GM19395 (cell line): ENCODE data around the gene FNDC3B.

Experiments
- ATAC-seq: cut with Tn5 transposase; IDR thresholded peaks from one replicate; pipeline ENCODE4 v1.9.1; 2021; ENCODE audit warnings: mild to moderate bottlenecking, moderate library complexity; ENCODE audit not compliant: unreplicated experiment

FNDC3B gene

GRCh38 chr3:172111163-172111562 is 71.8 kb downstream of the FNDC3B start:
- no peak for ATAC-seq

DNA sequence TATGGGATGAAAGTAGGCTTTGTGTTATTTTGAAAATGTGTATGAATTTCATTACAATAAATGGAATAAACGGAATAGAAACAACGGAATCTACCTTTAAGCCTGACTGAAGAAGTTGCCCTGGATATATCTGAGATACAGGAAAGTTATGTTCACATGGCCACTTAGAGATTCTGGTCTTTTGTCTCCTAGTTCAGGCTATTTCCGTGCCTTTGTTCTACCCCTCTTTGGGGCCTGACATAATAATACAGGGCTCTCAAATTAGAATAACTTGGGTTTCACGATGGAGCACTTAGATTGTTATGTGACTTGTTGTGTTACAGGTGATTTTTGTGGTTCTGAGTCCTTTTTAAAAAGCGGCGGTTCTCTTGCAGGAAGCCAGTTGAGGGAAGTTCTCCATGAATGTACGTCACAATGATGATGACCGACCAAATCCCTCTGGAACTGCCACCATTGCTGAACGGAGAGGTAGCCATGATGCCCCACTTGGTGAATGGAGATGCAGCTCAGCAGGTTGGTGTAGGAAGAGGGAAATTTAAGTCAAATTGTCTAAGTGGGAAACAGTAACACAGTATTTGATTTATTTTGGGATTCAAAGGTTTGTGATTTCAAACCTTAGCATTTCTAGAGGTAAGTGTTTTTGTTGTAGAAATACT is 72.8 kb downstream of the FNDC3B start:
- no peak for ATAC-seq

DNA sequence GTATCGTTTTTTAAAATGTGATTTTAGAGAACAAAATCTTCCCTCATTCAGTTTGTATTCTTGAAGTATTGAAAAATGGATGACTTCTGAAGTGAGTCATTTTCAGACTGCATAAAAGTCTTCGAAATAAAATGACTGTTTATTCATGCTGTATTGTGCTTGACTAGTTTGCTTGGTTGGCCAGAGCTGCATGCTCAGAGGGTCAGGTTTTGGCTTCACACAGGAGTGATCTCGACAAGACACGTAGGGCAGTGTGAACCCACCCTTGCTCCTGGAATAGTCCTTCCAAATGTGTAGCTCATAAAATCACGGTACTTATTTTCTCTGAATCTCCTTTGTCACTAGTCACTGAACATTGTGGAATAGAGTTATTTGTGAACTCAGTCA is 73.3 kb downstream of the FNDC3B start:
- ATAC-seq, result no peak

- ATAC-seq, result no peak
Measured at GRCh38 chr3:172113710-172114109, 74.3 kb downstream of the FNDC3B start.

- ATAC-seq, result no peak
Measured at GRCh38 chr3:172115059-172115458, 75.7 kb downstream of the FNDC3B start.

GRCh38 chr3:172115787-172116186 is 76.4 kb downstream of the FNDC3B start:
- no peak for ATAC-seq

GRCh38 chr3:172118019-172118418 is 78.6 kb downstream of the FNDC3B start:
- ATAC-seq, result no peak

GRCh38 chr3:172119266-172119969 is 80.0 kb downstream of the FNDC3B start:
- ATAC-seq, result no peak

DNA sequence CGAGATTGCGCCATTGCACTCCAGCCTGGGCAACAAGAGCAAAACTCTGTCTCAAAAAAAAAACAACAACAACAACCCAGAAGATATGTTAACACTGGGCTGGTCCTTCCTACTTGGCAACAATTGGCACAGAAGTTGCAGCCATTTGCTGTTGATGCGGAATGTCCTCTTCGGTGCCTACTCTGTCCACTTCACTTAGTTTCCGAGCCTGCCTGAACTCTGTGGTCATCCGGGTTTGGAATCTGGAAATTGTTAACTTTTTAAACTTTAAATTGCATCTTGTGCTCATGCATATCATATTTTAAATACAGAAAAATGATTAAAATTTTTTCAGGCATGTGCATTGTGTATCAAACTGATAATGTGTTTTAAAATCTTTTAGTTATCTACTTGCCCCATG is 81.5 kb downstream of the FNDC3B start:
- no peak for ATAC-seq

GRCh38 chr3:172121981-172122380 is 82.6 kb downstream of the FNDC3B start:
- ATAC-seq, result no peak

DNA sequence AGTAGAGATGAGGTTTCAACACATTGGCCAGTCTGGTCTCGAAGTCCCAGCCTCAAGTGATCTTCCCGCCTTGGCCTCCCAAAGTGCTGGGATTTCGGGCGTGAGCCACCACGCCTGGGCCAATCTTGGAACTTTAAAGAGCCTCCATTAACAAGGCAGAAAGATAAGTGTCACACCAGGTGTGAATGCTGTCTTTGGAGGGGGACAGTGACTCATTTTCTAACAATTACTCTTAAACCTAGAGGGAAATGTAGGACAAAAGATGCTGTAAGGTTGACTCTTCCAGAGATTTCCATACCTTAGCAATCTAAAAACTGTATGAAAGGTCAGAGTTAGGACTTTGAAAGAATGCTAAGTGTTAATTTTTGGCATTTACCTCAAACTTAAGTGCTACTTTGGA is 84.9 kb downstream of the FNDC3B start:
- no peak for ATAC-seq

DNA sequence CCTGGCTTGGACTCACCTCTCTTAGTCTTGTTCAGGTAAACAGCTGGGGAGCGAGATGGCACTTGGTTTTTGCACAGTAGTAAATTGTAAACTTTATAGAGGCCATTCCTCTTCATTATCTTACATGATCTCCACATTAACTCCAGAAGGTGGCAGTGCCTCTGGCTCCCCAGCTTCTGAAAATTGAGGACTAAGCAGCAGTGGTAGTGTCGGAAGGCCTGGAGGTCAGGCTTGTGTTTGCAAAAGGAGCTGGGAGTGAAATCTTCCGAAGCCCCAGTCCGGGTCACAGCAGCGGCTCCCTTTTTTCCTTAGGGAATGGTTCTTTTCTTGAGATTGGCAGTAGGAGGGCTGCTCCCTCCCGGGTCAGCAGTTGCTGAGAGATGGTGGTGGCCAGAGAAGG is 85.7 kb downstream of the FNDC3B start:
- ATAC-seq, result no peak

DNA sequence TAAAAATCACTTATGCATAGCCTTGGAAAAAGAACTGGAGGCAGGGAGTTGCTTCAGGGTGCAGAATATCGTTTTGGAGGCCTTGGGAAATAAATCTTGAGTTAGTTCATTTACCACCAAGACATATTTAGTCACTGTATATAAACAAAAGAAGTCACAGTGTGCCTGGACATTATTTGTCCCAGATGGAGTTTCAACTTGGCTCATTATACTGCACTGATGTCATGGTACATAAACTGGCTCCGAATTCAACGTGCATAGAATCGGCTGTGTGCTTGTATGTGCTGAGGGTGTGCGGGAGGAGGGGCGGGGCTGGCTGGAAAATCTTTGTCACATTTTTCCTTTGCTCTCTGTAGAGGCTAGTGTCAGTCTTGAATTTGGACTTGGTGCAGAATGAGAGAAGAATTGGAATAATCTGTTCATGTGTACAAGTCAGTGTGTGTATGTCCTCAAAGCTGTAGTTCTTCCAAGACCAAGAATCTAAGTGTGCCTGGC is 86.6 kb downstream of the FNDC3B start:
- no peak for ATAC-seq

DNA sequence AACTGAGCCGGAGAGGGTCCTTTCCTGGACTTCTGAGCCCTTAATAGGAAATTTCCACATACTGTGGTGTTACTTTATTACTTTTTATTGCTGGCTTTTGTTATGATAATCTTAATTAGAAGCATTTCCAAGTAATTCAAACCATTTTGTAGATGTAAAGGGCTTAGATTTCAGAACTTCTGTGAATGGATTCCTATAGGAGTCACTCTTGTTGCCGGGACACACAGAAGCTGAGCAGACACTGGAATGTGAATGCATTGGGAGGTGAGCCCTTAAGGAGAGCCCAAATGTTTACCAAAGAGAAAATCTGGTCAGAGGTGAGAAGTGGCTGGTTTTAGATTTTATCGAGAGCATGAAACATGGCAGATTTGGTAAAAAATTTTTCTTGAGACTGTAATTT is 87.4 kb downstream of the FNDC3B start:
- no peak for ATAC-seq

- no peak for ATAC-seq
Measured at GRCh38 chr3:172127141-172127540, 87.8 kb downstream of the FNDC3B start.

GRCh38 chr3:172127929-172128580 is 88.7 kb downstream of the FNDC3B start:
- no peak for ATAC-seq

DNA sequence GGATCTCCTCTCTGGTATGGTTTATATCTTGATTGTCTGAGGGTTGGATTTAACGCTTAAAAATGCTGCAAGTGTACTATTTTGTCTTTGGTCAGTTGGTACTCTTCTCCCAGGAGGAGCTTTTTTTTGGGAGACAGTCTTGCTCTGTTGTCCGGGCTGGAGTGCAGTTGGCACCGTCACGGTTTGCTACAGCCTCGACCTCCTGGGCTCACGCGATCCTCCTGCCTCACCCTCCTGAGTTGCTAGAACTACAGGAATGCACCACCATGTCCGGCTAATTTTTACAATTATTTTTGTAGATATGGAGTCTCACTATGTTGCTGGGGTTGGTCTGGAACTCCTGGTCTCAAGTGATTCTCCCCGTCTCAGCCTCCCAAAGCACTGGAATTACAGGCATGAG is 89.5 kb downstream of the FNDC3B start:
- ATAC-seq, result no peak

GRCh38 chr3:172129498-172129849 is 90.1 kb downstream of the FNDC3B start:
- ATAC-seq, result no peak

DNA sequence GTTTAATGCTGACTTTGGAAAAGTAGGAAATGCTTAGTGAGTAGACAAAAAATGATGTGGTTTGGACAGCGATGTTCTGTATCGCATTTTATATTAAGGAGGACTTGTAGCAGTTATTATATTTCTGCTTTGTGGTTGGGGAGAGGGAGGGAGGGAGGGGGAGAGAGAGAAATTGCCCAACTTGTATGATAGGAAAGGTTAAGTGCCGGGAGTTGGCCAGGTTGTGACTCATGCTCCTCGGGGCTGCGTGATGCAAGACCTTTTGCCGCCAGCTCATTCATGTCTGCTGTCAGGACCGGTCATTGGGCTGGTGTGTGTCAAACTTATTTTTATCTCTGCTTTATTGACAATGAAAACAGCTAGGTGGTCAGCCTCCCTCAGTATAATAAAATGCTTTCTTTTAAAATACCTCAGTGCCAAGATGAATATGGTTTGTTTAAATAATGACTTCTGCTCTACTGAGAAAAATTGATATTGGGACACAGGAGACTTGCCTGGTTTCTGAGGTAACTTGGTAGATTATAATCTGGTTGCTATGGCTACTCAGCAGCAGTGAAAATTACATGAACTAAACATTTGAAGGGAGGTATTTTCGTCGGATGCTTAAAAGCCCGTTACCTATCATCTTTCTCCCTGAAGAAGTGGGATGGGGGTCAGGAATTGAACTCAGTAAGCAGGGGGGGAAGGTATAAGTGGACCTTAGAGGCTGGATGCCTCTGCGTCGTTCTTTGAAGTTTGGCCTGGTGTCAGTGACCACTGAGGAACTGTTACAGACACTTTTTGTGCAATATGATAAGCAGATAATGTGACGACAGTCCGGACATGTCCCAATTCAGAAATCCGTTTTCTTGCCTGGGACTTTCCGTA is 90.7 kb downstream of the FNDC3B start:
- ATAC-seq, result no peak

- no peak for ATAC-seq
Measured at GRCh38 chr3:172130717-172131050, 91.3 kb downstream of the FNDC3B start.

- no peak for ATAC-seq
Measured at GRCh38 chr3:172131746-172132145, 92.4 kb downstream of the FNDC3B start.
